GM21717 (cell line): ENCODE results near the gene RBM28.

Experiments
- ATAC-seq: cut with Tn5 transposase; IDR thresholded peaks from one replicate; pipeline ENCODE4 v1.9.1; 2021; ENCODE audit warnings: mild to moderate bottlenecking, moderate library complexity; ENCODE audit not compliant: unreplicated experiment

Gene RBM28

GRCh38 chr7:128265156-128265905, 78.4 kb downstream of the RBM28 start:
- no peak for ATAC-seq

- no peak for ATAC-seq
These were observed 79.2 kb downstream of the RBM28 start for GRCh38 chr7:128264477-128264876.

DNA sequence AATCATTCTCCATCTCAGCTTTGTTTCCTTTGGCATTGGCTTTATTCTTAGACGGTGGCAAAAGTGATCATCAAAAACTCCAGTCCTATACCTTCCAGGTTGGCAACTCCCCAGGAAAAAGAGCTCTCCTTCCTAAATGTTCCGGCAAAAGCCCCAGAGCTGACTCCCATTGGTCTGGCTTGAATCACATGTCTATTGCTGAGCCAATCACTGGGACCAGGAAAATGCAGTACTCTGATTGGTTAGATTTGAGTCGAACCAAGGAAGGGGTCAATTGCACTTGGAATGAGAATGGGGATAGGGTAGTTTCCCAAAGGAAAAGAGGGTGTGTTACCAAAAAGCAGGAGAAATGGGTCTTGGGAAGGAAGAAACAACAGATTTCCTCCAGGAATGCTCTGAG, 80.3 kb downstream of the RBM28 start:
- no peak for ATAC-seq

GRCh38 chr7:128262273-128263028, 81.3 kb downstream of the RBM28 start:
- no peak for ATAC-seq

DNA sequence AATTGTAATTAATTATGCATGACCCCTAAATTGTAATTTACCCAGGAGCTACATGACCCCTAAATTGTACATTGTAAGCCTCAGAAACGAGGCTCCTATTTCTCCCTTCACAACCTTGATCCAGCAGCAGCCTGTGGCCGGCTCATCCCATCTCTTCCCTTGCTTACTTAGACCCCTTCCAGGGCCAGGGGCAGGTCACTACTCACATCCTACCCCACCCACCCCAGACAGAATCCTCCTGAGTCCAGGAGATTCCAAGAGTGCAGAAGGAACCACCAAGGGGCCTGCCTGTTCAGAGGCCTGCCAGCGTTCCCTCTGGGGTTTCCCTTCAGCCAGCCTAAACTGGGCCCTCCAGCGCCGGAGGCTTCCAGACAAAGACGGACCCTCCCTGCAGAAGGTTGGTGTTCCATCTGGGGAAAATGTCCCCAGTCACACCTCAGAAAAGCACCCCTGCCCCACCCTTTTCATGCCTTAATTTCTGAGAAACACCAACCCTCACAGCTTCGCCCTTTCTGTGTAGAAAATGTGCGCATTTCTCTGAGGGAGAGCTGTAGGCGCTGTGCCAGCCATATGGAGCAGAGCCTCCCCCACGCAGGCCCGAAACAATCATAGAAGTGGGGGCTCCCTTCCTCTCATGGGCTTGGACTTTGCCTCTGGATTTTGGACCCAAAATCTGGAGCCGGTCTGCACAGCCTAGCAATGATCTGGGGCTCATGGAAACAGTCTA, 83.5 kb downstream of the RBM28 start:
- no peak for ATAC-seq

DNA sequence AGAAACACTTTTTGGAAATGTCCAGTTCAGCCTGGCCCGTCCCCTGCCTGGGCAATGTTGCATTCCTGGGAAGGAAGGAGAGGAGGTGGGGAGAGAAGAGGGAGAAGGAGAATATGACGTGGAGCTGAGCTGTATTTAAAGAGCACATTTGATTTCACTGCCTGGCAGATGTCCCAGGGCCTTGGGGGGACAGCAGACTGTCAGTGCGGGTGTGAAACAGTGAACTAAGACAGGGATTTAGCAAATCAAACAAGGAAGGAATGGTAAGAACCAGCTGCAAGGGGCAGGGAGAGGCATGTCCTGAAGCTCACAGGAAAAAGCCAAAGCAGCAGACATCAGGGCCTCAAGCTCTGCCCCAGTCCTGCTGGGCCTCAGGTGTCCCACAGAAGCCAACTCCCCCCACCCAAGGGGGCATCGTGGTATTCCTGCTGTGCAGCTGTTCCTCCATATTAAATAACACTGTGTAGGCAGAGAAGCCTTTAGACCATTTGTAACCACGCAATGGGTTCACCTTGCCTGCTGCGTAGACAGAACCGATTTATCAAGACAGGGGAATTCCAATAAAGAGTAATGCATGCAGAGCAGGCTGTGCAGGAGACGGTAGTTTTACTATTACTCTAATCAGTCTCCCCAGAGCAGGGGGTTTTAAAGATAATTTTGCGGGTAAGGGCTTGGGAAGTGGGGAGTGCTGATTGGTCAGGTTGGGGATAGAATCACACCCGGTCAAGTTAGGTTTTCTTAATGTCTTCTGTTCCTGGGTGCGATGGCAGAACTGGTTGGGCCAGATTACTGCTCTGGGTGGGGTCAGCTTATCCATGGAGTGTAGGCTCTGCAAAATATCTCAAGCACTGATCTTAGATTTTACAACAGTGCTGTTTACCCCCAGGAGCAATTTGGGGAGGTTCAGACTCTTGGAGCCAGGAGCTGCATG, 84.3 kb downstream of the RBM28 start:
- no peak for ATAC-seq

GRCh38 chr7:128257458-128257857, 86.2 kb downstream of the RBM28 start:
- no peak for ATAC-seq

DNA sequence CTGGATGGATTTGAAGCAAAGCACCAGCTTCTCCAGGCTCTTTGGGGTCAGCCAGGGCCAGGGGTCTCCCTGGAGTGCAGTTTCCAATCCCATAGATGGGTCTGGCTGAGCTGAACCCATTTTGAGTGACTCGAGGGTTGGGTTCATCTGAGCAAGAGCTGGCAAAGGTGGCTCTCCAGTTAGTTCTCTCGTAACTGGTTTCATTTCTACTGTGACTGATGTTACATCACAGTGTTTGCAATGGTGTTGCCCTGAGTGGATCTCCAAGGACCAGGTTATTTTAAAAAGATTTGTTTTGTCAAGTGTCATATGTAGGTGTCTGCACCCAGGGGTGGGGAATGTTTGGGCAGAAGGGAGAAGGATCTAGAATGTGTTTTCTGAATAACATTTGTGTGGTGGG, 88.4 kb downstream of the RBM28 start:
- ATAC-seq: no peak

DNA sequence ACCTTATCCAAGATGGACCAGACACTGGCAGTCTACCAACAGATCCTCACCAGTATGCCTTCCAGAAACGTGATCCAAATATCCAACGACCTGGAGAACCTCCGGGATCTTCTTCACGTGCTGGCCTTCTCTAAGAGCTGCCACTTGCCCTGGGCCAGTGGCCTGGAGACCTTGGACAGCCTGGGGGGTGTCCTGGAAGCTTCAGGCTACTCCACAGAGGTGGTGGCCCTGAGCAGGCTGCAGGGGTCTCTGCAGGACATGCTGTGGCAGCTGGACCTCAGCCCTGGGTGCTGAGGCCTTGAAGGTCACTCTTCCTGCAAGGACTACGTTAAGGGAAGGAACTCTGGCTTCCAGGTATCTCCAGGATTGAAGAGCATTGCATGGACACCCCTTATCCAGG, 89.2 kb downstream of the RBM28 start:
- no peak for ATAC-seq

GRCh38 chr7:128253701-128254100, 90.0 kb downstream of the RBM28 start:
- no peak for ATAC-seq

DNA sequence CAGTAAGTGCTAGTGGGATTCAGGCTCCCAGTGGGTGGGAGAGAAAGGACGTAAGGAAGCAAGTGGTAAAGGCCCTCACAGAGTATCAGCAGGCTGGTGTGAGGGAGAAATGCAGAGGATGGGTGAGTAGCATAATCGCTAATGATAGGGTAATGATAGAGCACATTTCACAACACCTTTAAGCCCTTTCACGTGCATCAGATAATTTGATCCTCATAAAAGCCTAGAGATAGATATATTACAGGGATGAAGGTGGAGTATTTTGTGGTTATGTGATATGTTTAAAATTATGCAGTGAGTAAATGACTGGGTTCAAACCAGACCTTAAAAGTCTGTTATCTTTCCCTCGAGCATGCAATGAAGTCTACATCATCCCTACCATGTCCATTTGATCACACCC, 92.4 kb downstream of the RBM28 start:
- ATAC-seq: no peak
